Gastroesophageal sphincter (tissue), 3 donors: ENCODE measurements around the gene GJA3.
A peak's percentile ranks its signal among the peaks of the same experiment; 100 is the strongest.

ENCODE experiments used
- EP300 ChIP-seq: sonication (generic); formaldehyde crosslinking; IDR thresholded peaks from one replicate; pipeline ENCODE4 v1.6.1; 2017; ENCODE audit warnings: antibody characterized with exemption, mild to moderate bottlenecking
- POLR2A ChIP-seq, 2 donors: fragments of 450-650 bp; IDR thresholded peaks; one replicate each; pipeline ENCODE4 v1.6.1; 2017; ENCODE audit warnings: antibody characterized with exemption in 2 of 2, mild to moderate bottlenecking in 2 of 2, moderate library complexity in 1 of 2
- TF ChIP-seq, protein P1 (sequence below), 4 experiments: fragments of 200-600 bp in 2 of 4; fragments of 450-650 bp in 2 of 4; sonication (generic) in 1 of 4; IDR thresholded peaks; one replicate each; pipeline ENCODE4 v1.5.1; 2017 to 2019; ENCODE audit warnings: antibody characterized with exemption in 4 of 4, mild to moderate bottlenecking in 2 of 4, moderate library complexity in 2 of 4

DNA sequence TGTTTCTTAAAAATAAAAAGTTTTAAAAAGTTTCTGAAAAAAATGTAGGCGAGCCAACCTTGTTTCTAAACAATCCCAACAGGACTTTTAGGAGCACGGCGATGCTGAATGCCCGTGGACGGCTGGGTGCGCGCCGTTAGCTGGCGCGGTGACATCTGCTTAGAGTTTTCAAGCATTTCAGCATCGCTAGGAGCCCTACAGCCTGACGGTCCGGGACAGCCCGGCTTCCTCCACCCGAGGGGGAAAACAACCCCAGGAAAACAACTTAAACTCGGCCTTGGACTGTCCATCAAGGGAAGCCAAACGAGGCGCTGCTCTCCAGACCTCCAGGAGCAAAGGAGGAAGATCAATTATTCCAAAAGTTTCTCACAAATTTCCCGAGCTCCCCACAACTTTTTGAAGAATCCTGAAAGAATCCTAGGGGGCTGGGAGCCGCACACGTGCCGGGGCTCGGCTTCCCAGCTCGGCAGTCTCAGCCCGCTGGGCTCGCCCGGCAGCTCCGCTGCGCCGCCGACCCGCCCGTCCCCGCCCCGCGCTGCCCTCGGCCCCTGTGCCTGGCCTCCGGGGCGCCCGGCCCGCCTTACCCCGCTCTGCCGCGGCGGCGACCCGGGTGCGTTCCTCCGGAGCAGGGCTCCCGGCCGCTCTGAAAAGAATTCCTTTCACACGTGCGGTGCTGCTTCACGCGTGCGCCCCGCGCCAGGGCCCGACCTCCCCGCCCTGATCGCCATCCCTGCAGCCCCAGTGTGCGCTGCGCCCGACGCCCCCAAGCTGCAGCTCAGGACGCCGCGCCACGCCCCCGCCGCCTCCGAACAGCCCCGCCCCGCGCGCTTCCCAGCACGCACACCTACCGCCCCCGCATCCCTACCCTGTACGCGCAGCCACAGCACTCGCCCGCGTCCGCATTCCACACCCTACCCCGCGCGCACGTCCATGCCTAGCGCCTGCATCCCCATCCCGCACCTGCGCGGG, at the start of gene GJA3:
- no peak for TF ChIP-seq POLR2A (IDR thresholded peaks at IDR 0.05)
- TF ChIP-seq, protein P1, sequence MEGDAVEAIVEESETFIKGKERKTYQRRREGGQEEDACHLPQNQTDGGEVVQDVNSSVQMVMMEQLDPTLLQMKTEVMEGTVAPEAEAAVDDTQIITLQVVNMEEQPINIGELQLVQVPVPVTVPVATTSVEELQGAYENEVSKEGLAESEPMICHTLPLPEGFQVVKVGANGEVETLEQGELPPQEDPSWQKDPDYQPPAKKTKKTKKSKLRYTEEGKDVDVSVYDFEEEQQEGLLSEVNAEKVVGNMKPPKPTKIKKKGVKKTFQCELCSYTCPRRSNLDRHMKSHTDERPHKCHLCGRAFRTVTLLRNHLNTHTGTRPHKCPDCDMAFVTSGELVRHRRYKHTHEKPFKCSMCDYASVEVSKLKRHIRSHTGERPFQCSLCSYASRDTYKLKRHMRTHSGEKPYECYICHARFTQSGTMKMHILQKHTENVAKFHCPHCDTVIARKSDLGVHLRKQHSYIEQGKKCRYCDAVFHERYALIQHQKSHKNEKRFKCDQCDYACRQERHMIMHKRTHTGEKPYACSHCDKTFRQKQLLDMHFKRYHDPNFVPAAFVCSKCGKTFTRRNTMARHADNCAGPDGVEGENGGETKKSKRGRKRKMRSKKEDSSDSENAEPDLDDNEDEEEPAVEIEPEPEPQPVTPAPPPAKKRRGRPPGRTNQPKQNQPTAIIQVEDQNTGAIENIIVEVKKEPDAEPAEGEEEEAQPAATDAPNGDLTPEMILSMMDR (IDR thresholded peaks at IDR 0.05): peak in 1 of 4 experiments; percentile 14
- no peak for TF ChIP-seq EP300
